ENCODE data around the gene RRP9.

DNA sequence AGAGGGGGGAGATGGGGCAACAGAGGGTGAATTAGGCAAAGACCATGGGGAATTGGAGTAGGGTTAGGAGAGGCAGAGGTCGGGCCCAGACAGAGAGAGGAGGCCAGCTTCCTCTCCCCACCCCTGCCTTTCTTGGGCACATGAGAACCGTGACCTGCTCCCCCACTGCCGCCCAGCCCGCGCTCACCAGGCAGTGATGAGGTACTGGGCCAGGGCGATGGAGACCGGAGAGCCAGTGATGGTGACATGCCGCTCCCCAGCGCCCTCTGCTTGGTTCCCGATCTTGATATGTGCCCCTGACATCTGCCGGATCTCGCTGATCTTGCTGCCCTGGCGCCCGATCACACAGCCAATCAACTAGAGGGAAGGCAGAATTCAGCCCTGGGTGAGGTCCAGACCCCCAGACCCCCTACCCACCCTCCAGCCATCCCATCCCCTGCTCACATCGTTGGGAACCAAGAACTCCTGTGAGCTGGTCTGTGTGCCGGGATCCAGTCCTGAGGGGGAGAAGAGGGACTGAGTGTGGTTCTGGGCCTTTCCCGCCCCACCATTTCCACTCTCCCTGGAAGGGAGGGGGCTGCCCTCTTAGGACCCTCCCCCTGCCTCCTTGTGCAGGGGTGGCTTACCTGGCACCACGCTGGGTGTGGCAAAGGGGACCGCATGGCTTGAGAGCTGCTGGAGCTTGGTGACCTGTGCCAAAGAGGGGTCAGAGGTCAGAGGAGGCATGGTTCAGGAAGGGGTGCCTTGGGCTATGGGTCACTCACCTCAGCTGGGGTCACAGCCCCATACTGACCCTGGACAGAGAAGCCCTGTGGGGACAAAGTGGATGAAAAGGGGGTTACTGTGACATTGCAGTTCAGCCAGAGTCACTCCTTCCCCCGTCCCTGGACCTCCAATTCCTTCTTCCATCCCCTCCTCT is 17.2 kb upstream of the RRP9 start:
- TF ChIP-seq CREM (CRISPR knock-in tag; IDR thresholded peaks at IDR 0.05) (no peak), ZNF532 (CRISPR knock-in tag; IDR thresholded peaks at IDR 0.05; ENCODE audit: borderline replicate concordance) (no peak), CTCF (IDR thresholded peaks at IDR 0.05) (no peak), ZNF671 (CRISPR knock-in tag; IDR thresholded peaks at IDR 0.05) (no peak), ELF4 (CRISPR knock-in tag; IDR thresholded peaks at IDR 0.05; ENCODE audit: low read depth) (no peak), MAX (CRISPR knock-in tag; IDR thresholded peaks at IDR 0.05) (no peak), IRF2 (CRISPR knock-in tag; IDR thresholded peaks at IDR 0.05; ENCODE audit: borderline replicate concordance, low read depth) (no peak), RELA (CRISPR knock-in tag; IDR thresholded peaks at IDR 0.05; ENCODE audit: borderline replicate concordance) (no peak)
- TF ChIP-seq, protein P1, sequence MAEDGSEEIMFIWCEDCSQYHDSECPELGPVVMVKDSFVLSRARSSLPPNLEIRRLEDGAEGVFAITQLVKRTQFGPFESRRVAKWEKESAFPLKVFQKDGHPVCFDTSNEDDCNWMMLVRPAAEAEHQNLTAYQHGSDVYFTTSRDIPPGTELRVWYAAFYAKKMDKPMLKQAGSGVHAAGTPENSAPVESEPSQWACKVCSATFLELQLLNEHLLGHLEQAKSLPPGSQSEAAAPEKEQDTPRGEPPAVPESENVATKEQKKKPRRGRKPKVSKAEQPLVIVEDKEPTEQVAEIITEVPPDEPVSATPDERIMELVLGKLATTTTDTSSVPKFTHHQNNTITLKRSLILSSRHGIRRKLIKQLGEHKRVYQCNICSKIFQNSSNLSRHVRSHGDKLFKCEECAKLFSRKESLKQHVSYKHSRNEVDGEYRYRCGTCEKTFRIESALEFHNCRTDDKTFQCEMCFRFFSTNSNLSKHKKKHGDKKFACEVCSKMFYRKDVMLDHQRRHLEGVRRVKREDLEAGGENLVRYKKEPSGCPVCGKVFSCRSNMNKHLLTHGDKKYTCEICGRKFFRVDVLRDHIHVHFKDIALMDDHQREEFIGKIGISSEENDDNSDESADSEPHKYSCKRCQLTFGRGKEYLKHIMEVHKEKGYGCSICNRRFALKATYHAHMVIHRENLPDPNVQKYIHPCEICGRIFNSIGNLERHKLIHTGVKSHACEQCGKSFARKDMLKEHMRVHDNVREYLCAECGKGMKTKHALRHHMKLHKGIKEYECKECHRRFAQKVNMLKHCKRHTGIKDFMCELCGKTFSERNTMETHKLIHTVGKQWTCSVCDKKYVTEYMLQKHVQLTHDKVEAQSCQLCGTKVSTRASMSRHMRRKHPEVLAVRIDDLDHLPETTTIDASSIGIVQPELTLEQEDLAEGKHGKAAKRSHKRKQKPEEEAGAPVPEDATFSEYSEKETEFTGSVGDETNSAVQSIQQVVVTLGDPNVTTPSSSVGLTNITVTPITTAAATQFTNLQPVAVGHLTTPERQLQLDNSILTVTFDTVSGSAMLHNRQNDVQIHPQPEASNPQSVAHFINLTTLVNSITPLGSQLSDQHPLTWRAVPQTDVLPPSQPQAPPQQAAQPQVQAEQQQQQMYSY (CRISPR knock-in tag; IDR thresholded peaks at IDR 0.05), result no peak

All from WTC11 (cell line).